HepG2 (cell line): ENCODE data around the gene IQCN. TPM values are rescaled to one million over a fixed set of nuclear protein-coding genes. Genes with fewer than 3 reads are reported as not detected.
A peak's percentile ranks its signal among the peaks of the same experiment; 100 is the strongest.

ENCODE experiments used
- CENPX ChIP-seq: sonication (generic); formaldehyde crosslinking; IDR thresholded peaks from 2 replicates; pipeline ENCODE4 v1.9.0; 2021; ENCODE audit warnings: mild to moderate bottlenecking, missing genetic modification reagents, moderate library complexity
- CREM ChIP-seq, 2 experiments: sonication (generic) in 1 of 2; formaldehyde crosslinking in 1 of 2; IDR thresholded peaks; 2 replicates each; pipeline versions ENCODE4 v1.4.0 to v1.6.1; 2016 to 2020; ENCODE audit warnings: antibody characterized with exemption in 1 of 2, mild to moderate bottlenecking in 1 of 2, missing genetic modification reagents in 1 of 2
- HES4 ChIP-seq: sonication (generic); formaldehyde crosslinking; IDR thresholded peaks from 2 replicates; pipeline ENCODE4 v1.9.0; 2021; ENCODE audit warnings: mild to moderate bottlenecking, missing genetic modification reagents, borderline replicate concordance
- HIVEP1 ChIP-seq: sonication (generic); formaldehyde crosslinking; IDR thresholded peaks from 2 replicates; pipeline ENCODE4 v1.4.0; 2020; ENCODE audit warnings: mild to moderate bottlenecking, missing genetic modification reagents
- IRF9 ChIP-seq: sonication (generic); formaldehyde crosslinking; IDR thresholded peaks from 2 replicates; pipeline ENCODE4 v1.8.0; 2022; ENCODE audit warnings: missing genetic modification reagents, mild to moderate bottlenecking, borderline replicate concordance
- KLF15 ChIP-seq: sonication (generic); formaldehyde crosslinking; IDR thresholded peaks from 2 replicates; pipeline ENCODE4 v1.8.1; 2023; ENCODE audit warnings: borderline replicate concordance, mild to moderate bottlenecking, inconsistent platforms, missing genetic modification reagents, mixed read lengths
- NFKB2 ChIP-seq: sonication (generic); formaldehyde crosslinking; IDR thresholded peaks from 2 replicates; pipeline ENCODE4 v1.4.0; 2020; ENCODE audit warnings: missing genetic modification reagents, borderline replicate concordance
- NR2F2 ChIP-seq: IDR thresholded peaks from 2 replicates; pipeline ENCODE4 v1.6.1; 2012; ENCODE audit warnings: low read depth, inconsistent platforms, borderline replicate concordance
- PAX8 ChIP-seq: sonication (generic); formaldehyde crosslinking; IDR thresholded peaks from 2 replicates; pipeline ENCODE4 v1.8.0; 2022; ENCODE audit warnings: mild to moderate bottlenecking, missing genetic modification reagents, borderline replicate concordance
- SMAD3 ChIP-seq: sonication (generic); formaldehyde crosslinking; IDR thresholded peaks from 2 replicates; pipeline ENCODE4 v1.4.0; 2020; ENCODE audit warnings: missing genetic modification reagents
- ZBTB37 ChIP-seq: sonication (generic); formaldehyde crosslinking; IDR thresholded peaks from 2 replicates; pipeline ENCODE4 v1.4.0; 2020; ENCODE audit warnings: mild to moderate bottlenecking, missing genetic modification reagents
- ZNF383 ChIP-seq: sonication (generic); formaldehyde crosslinking; IDR thresholded peaks from 2 replicates; pipeline ENCODE4 v1.4.0; 2020; ENCODE audit warnings: missing genetic modification reagents, mild to moderate bottlenecking, borderline replicate concordance
- ZNF660 ChIP-seq: sonication (generic); formaldehyde crosslinking; IDR thresholded peaks from 2 replicates; pipeline ENCODE4 v1.5.1; 2020; ENCODE audit warnings: mild to moderate bottlenecking, low read depth, missing genetic modification reagents, borderline replicate concordance
- ZNF776 ChIP-seq: sonication (generic); formaldehyde crosslinking; IDR thresholded peaks from 2 replicates; pipeline ENCODE4 v1.4.0; 2020; ENCODE audit warnings: mild to moderate bottlenecking, missing genetic modification reagents
- ZNF780A ChIP-seq: sonication (generic); formaldehyde crosslinking; IDR thresholded peaks from 2 replicates; pipeline ENCODE4 v1.8.0; 2022; ENCODE audit warnings: mild to moderate bottlenecking, missing genetic modification reagents, moderate library complexity
- ZSCAN31 ChIP-seq: sonication (generic); formaldehyde crosslinking; IDR thresholded peaks from 2 replicates; pipeline ENCODE4 v1.5.0; 2020; ENCODE audit warnings: low read depth, mild to moderate bottlenecking, missing genetic modification reagents
- polyA plus RNA-seq, 8 experiments: library from polyadenylated mRNA; depleted of rRNA in 3 of 8; stranded (reverse) in 7 of 8; unstranded in 1 of 8; fragments of >200 nt; fragmentation: Illumina TruSeq in 4 of 8; extraction: Trizol in 4 of 8; gene quantifications; 2 replicates each; pipeline versions ENCODE4 v1.2.1 to v1.2.3, GENCODE V29; 2011 to 2016; ENCODE audit warnings: low read depth in 4 of 8, missing spikeins in 1 of 8, mixed read lengths in 1 of 8; ENCODE audit not compliant: insufficient read depth in 1 of 8
- total RNA-seq, 5 experiments: library from RNA; depleted of rRNA; stranded (reverse); fragments of >200 nt; fragmentation: Illumina TruSeq; extraction: Trizol; gene quantifications; 2 replicates each; pipeline ENCODE4 v1.2.3, GENCODE V29; 2016; ENCODE audit warnings: low read depth in 1 of 5
- TF ChIP-seq, protein P1 (sequence below): sonication (generic); formaldehyde crosslinking; IDR thresholded peaks from 2 replicates; pipeline ENCODE4 v1.4.0; 2020; ENCODE audit warnings: mild to moderate bottlenecking, missing genetic modification reagents
- TF ChIP-seq, protein P2 (sequence below): sonication (generic); formaldehyde crosslinking; IDR thresholded peaks from 2 replicates; pipeline ENCODE4 v1.4.0; 2020; ENCODE audit warnings: missing genetic modification reagents
- TF ChIP-seq, protein P3 (sequence below): sonication (generic); formaldehyde crosslinking; IDR thresholded peaks from 2 replicates; pipeline ENCODE4 v1.9.0; 2021; ENCODE audit warnings: missing genetic modification reagents, mild to moderate bottlenecking, borderline replicate concordance

Gene IQCN
- total and polyA plus RNA-seq, 2 of the 13 experiments (the other 11 are each of a cell fraction or from before 2014, with no cell fraction given) = 0.04 to 0.18 TPM

DNA sequence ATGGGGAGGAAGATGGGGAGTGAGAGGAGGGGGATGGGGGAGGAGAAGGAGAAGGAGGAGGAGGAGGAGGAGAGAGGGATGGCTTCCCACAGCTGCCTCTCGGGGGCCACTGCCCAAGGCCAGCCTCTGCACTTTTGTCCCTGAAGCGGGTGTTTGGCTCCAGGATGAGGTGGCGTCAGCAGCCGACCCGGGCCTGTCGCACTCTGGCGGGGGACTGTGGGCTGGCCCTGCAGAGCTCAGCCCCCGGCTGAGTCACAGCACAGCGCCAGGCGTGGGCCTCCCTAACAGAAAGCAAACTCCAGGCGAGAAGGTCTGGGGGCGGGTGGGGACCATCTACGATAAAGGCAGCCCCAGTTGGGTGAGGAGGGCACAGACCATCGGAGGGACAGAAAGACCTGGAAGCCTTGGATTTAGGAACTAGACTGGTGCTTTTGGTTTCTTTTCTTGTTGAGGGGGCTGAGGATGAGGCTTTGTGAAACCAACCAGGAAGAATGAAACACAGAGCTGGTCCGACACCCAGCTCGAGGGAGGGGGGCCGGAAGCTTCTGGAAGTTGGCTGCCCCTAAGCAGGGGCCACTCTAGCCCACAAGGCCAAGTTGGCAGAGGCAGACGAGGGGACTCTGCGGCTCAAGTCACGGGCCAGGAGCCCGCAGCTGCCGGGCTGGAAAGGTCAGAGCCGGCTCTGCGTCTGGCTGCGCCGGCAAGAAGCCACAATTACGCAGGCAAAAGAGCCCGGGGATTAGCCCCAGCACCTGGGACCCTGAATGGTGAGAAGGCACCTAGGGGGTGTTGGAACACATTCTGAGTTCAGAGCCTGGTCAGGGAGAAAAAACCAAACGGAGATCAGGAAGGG, 30.4 kb upstream of the IQCN start (continued):
- 0 out of 2 replicates have a peak, but pooled peaks have one; percentile 29 for TF ChIP-seq NR2F2
- TF ChIP-seq ZBTB37 (CRISPR knock-in tag) = no peak
- 0 out of 2 replicates have a peak, but pooled peaks have one; percentile 4 for TF ChIP-seq HES4 (CRISPR knock-in tag)
- peak; percentile 51 for TF ChIP-seq CREM (IDR thresholded peaks at IDR 0.05)
- no peak for TF ChIP-seq CREM (CRISPR knock-in tag; IDR thresholded peaks at IDR 0.05)
- no peak for TF ChIP-seq ZNF660 (CRISPR knock-in tag)
- peak; percentile 27; the same call in 1 of the 2 replicates for TF ChIP-seq SMAD3 (CRISPR knock-in tag)
- no peak for TF ChIP-seq ZNF776 (CRISPR knock-in tag)
- no peak; the same call in 1 of the 2 replicates for TF ChIP-seq HIVEP1 (CRISPR knock-in tag)
- no peak for TF ChIP-seq ZNF780A (CRISPR knock-in tag)
- peak; percentile 63 for TF ChIP-seq IRF9 (CRISPR knock-in tag)
- no peak for TF ChIP-seq CENPX (CRISPR knock-in tag)
- TF ChIP-seq, protein P1, sequence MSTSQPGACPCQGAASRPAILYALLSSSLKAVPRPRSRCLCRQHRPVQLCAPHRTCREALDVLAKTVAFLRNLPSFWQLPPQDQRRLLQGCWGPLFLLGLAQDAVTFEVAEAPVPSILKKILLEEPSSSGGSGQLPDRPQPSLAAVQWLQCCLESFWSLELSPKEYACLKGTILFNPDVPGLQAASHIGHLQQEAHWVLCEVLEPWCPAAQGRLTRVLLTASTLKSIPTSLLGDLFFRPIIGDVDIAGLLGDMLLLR (CRISPR knock-in tag) = no peak
- TF ChIP-seq ZSCAN31 (CRISPR knock-in tag) = peak; percentile 73; the same call in 1 of the 2 replicates
- TF ChIP-seq ZNF383 (CRISPR knock-in tag) = peak; percentile 95; the same call in 1 of the 2 replicates
- TF ChIP-seq NFKB2 (CRISPR knock-in tag) = no peak
- TF ChIP-seq PAX8 (CRISPR knock-in tag) = 0 out of 2 replicates have a peak, but pooled peaks have one; percentile 85
- TF ChIP-seq, protein P2, sequence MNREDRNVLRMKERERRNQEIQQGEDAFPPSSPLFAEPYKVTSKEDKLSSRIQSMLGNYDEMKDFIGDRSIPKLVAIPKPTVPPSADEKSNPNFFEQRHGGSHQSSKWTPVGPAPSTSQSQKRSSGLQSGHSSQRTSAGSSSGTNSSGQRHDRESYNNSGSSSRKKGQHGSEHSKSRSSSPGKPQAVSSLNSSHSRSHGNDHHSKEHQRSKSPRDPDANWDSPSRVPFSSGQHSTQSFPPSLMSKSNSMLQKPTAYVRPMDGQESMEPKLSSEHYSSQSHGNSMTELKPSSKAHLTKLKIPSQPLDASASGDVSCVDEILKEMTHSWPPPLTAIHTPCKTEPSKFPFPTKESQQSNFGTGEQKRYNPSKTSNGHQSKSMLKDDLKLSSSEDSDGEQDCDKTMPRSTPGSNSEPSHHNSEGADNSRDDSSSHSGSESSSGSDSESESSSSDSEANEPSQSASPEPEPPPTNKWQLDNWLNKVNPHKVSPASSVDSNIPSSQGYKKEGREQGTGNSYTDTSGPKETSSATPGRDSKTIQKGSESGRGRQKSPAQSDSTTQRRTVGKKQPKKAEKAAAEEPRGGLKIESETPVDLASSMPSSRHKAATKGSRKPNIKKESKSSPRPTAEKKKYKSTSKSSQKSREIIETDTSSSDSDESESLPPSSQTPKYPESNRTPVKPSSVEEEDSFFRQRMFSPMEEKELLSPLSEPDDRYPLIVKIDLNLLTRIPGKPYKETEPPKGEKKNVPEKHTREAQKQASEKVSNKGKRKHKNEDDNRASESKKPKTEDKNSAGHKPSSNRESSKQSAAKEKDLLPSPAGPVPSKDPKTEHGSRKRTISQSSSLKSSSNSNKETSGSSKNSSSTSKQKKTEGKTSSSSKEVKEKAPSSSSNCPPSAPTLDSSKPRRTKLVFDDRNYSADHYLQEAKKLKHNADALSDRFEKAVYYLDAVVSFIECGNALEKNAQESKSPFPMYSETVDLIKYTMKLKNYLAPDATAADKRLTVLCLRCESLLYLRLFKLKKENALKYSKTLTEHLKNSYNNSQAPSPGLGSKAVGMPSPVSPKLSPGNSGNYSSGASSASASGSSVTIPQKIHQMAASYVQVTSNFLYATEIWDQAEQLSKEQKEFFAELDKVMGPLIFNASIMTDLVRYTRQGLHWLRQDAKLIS (CRISPR knock-in tag) = no peak; the same call in 1 of the 2 replicates
- TF ChIP-seq KLF15 (CRISPR knock-in tag) = no peak
- TF ChIP-seq, protein P3, sequence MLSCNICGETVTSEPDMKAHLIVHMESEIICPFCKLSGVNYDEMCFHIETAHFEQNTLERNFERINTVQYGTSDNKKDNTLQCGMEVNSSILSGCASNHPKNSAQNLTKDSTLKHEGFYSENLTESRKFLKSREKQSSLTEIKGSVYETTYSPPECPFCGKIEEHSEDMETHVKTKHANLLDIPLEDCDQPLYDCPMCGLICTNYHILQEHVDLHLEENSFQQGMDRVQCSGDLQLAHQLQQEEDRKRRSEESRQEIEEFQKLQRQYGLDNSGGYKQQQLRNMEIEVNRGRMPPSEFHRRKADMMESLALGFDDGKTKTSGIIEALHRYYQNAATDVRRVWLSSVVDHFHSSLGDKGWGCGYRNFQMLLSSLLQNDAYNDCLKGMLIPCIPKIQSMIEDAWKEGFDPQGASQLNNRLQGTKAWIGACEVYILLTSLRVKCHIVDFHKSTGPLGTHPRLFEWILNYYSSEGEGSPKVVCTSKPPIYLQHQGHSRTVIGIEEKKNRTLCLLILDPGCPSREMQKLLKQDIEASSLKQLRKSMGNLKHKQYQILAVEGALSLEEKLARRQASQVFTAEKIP (CRISPR knock-in tag) = no peak
